Measurements from ENCODE around the gene ALKAL2. TPM values are rescaled to one million over a fixed set of nuclear protein-coding genes. Genes with fewer than 3 reads are reported as not detected.

The ALKAL2 gene
- total and polyA plus RNA-seq, 11 donors = 0.25 to 9.0 (median 1.2) TPM

- intact Hi-C loops (cut with DNase I) = no loop called here
- peaks cover 0 to 37% (median 34%) of the 10 kb centered on the region in 9 donors for H3K36me3 ChIP-seq
- H3K27ac ChIP-seq = peak overlapping the region in 1 of 12 donors; percentile 57
- H3K27me3 ChIP-seq = peaks cover 0 to 25% (median 10%) of the 10 kb centered on the region in 9 donors
- TF ChIP-seq CTCF (IDR thresholded peaks at IDR 0.05) = no peak
- TF ChIP-seq POLR2A (IDR thresholded peaks at IDR 0.05) = no peak
- peaks cover 2 to 40% (median 13%) of the 10 kb centered on the region in 12 donors for H3K4me1 ChIP-seq
- H3K4me3 ChIP-seq = no peak overlapping the region
- WGBS, 4 donors = 90 to 95% (median 91%) methylated on average over 4 of the region's 4 CpGs
- no peaks in the 10 kb centered on the region for H3K9me3 ChIP-seq
- ATAC-seq (no peak), DNase-seq (no peak)
Observed at GRCh38 chr2:283996-284794, 3.7 kb downstream of the ALKAL2 start.

DNA sequence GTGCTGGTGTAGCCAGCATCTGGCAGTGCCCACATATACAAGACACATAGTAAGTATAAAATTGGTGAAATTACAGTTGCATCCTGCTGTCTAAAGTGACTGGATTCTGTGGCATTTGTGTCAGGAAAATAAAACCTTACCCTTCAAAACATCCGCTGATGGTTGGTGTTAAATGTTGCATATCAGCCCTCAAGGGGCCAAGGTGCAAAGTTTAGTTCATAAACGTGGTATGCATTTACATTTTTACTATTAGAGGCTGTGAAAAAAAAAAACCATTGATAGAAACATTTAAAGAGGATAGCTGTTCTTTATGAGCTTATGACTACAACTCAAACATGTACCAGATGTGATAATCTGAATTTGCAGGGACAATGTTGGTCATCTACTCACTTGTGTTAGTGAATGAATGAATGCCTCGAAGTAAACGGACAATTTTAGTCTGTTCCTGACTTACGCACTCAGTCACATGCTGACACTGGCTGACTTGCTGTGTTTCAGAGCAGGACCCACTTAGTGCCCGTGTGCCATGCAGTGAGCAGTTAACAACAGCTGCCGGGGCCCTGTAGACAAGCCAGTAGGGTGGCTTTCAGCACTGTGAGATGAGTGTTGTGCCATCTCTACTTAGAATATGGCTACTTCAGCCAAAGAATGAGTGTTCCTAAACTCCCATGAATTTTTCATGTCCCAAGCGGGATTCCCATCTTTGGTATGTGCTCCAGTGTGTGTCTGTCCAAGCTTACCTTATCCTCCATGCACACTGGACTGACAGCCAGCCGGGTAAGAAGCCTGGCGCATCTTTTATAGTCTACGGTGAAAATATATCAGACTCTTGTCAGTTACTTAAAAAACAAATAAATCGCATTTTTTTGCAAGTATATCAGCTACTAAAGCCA, 5.3 kb downstream of the ALKAL2 start:
- H3K27ac ChIP-seq = no peak overlapping the region
- 92 to 97% (median 96%) methylated on average over 12 of the region's 12 CpGs for WGBS, 4 donors
- DNase-seq (no peak), ATAC-seq (no peak)
- TF ChIP-seq CTCF (IDR thresholded peaks at IDR 0.05) (no peak), POLR2A (IDR thresholded peaks at IDR 0.05) (no peak)
- H3K9me3 ChIP-seq = no peaks in the 10 kb centered on the region
- peaks cover 0 to 53% (median 50%) of the 10 kb centered on the region in 9 donors for H3K36me3 ChIP-seq
- H3K4me3 ChIP-seq = no peak overlapping the region
- peaks cover 0 to 12% (median 2%) of the 10 kb centered on the region in 9 donors for H3K27me3 ChIP-seq
- intact Hi-C loops (cut with DNase I) = no loop called here
- peaks cover 0 to 29% (median 8%) of the 10 kb centered on the region in 12 donors for H3K4me1 ChIP-seq

DNA sequence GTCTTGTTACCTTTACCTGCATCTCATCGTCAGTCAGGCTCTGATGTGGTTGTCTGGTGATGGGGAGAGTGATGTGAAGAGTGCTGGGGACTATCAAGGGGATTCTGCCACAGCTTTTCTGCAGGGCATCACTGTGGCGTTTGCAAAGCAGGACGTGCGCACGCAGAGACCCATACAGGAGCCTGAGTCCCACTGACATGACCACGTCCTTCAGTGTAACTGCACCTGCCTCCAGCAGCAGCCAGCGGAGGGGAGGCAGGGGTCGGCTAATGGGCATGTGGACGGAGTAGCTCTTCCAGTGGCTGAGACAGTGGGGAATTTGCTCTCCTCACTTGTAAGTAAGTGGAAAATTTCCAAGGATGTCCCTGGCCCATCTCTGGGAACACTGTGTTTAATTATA, 6.5 kb downstream of the ALKAL2 start:
- H3K27ac ChIP-seq = peak overlapping the region in 1 of 12 donors; percentile 10
- peaks cover 0 to 21% (median 0%) of the 10 kb centered on the region in 12 donors for H3K4me1 ChIP-seq
- 97 to 98% (median 97%) methylated on average over 9 of the region's 9 CpGs for WGBS, 4 donors
- TF ChIP-seq POLR2A (IDR thresholded peaks at IDR 0.05) (no peak), CTCF (IDR thresholded peaks at IDR 0.05) (no peak)
- intact Hi-C loops (cut with DNase I) = no loop called here
- H3K4me3 ChIP-seq = no peak overlapping the region
- H3K36me3 ChIP-seq = peaks cover 0 to 65% (median 60%) of the 10 kb centered on the region in 9 donors
- DNase-seq (no peak), ATAC-seq (no peak)
- H3K27me3 ChIP-seq = no peaks in the 10 kb centered on the region
- no peaks in the 10 kb centered on the region for H3K9me3 ChIP-seq

GRCh38 chr2:280650-281110, 7.2 kb downstream of the ALKAL2 start:
- ATAC-seq = peak; percentile 48 to 71 (median 51)
- Histone ChIP-seq H3K36me3 (peaks cover 0 to 72% (median 67%) of the 10 kb centered on the region in 9 donors), H3K4me1 (peaks cover 0 to 19% (median 0%) of the 10 kb centered on the region in 12 donors)

More at GRCh38 chr2:280650-281110, 7.2 kb downstream of the ALKAL2 start:
- intact Hi-C loops (cut with DNase I) = no loop called here
- Histone ChIP-seq H3K27me3 (no peaks in the 10 kb centered on the region), H3K9me3 (no peaks in the 10 kb centered on the region), H3K4me3 (no peak overlapping the region), H3K27ac (peak overlapping the region in 8 of 12 donors; percentile 10 to 63 (median 33))
- TF ChIP-seq CTCF (IDR thresholded peaks at IDR 0.05) (no peak), POLR2A (IDR thresholded peaks at IDR 0.05) (no peak)
- 68 to 84% (median 73%) methylated on average over 7 of the region's 7 CpGs for WGBS, 4 donors
- DNase-seq = no peak
